HEK293 (cell line): ENCODE results near the gene TMC4.

ENCODE experiments used
- CTCF ChIA-PET: fragments of 350-600 bp; formaldehyde crosslinking; extraction: SDS; loops from one replicate; lab custom pipeline; 2021; ENCODE audit warnings: antibody characterized with exemption; lab: Yijun Ruan, JAX
- POLR2A ChIA-PET: fragments of 300-600 bp; formaldehyde crosslinking; extraction: SDS; loops from one replicate; lab custom pipeline; 2020; ENCODE audit warnings: antibody characterized with exemption, inconsistent platforms; lab: Yijun Ruan, JAX
- H3K27ac ChIP-seq: fragments of 200-500 bp; sonication (Bioruptor generic); 2 replicates; pipeline ENCODE4 v1.5.1; 2014; ENCODE audit warnings: low read depth, low read length, control low read depth, inconsistent platforms; ENCODE audit errors: extremely low read depth
- H3K36me3 ChIP-seq, 2 experiments: fragments of 200-500 bp in 1 of 2; sonication (Bioruptor generic) in 1 of 2; 1 replicate in 1 of 2; 2 replicates in 1 of 2; pipeline ENCODE4 v1.5.1; 2014 to 2017; ENCODE audit warnings: inconsistent platforms in 2 of 2, low read length in 2 of 2; ENCODE audit not compliant: control insufficient read depth in 2 of 2, insufficient read depth in 1 of 2
- H3K4me1 ChIP-seq: fragments of 200-500 bp; sonication (Bioruptor generic); 2 replicates; pipeline ENCODE4 v1.5.1; 2014; ENCODE audit warnings: mild to moderate bottlenecking, low read length, inconsistent platforms; ENCODE audit not compliant: control insufficient read depth, insufficient read depth
- H3K4me3 ChIP-seq: 2 replicates; pipeline ENCODE4 v1.5.1; 2011; ENCODE audit warnings: low read depth, mild to moderate bottlenecking, control low read depth, low read length, moderate library complexity
- H3K9me3 ChIP-seq: fragments of 200-500 bp; sonication (Bioruptor generic); 2 replicates; pipeline ENCODE4 v1.5.1; 2014; ENCODE audit warnings: low read depth, low read length, inconsistent platforms; ENCODE audit not compliant: control insufficient read depth, insufficient read depth
- BCL11B ChIP-seq: fragments of 450-650 bp; formaldehyde crosslinking; IDR thresholded peaks from 2 replicates; pipeline ENCODE4 v1.5.1; 2016; ENCODE audit warnings: low read depth, missing biosample characterization, missing genetic modification characterization
- GLI4 ChIP-seq: fragments of 450-650 bp; formaldehyde crosslinking; IDR thresholded peaks from 2 replicates; pipeline ENCODE4 v1.5.1; 2016; ENCODE audit warnings: missing biosample characterization, missing genetic modification characterization
- KLF7 ChIP-seq: fragments of 450-650 bp; formaldehyde crosslinking; IDR thresholded peaks from 2 replicates; pipeline ENCODE4 v1.5.1; 2016; ENCODE audit warnings: missing biosample characterization, missing genetic modification characterization, borderline replicate concordance
- MZF1 ChIP-seq: fragments of 450-650 bp; formaldehyde crosslinking; IDR thresholded peaks from 2 replicates; pipeline ENCODE4 v1.5.1; 2017; ENCODE audit warnings: missing biosample characterization, missing genetic modification characterization, borderline replicate concordance
- OSR2 ChIP-seq: fragments of 450-650 bp; formaldehyde crosslinking; IDR thresholded peaks from 2 replicates; pipeline ENCODE4 v1.5.1; 2016; ENCODE audit warnings: missing biosample characterization, missing genetic modification characterization
- RBAK ChIP-seq: fragments of 450-650 bp; formaldehyde crosslinking; IDR thresholded peaks from 2 replicates; pipeline ENCODE4 v1.5.1; 2016; ENCODE audit warnings: missing biosample characterization, missing genetic modification characterization
- REST ChIP-seq: fragments of 450-650 bp; formaldehyde crosslinking; IDR thresholded peaks from 2 replicates; pipeline ENCODE4 v1.5.1; 2016; ENCODE audit warnings: missing biosample characterization, missing genetic modification characterization
- SALL2 ChIP-seq: fragments of 450-650 bp; formaldehyde crosslinking; IDR thresholded peaks from 2 replicates; pipeline ENCODE4 v1.5.0; 2017; ENCODE audit warnings: missing biosample characterization, mild to moderate bottlenecking, missing genetic modification characterization, borderline replicate concordance
- YY1 ChIP-seq: fragments of 450-650 bp; formaldehyde crosslinking; IDR thresholded peaks from 2 replicates; pipeline ENCODE4 v1.5.1; 2018; ENCODE audit warnings: missing biosample characterization, missing genetic modification characterization
- ZBTB8A ChIP-seq: fragments of 450-650 bp; formaldehyde crosslinking; IDR thresholded peaks from 2 replicates; pipeline ENCODE4 v1.5.1; 2016; ENCODE audit warnings: missing biosample characterization, missing genetic modification characterization
- ZNF184 ChIP-seq: fragments of 450-650 bp; IDR thresholded peaks from 2 replicates; pipeline ENCODE4 v1.5.1; 2018; ENCODE audit warnings: missing biosample characterization, mild to moderate bottlenecking, missing genetic modification characterization
- ZNF221 ChIP-seq: fragments of 450-650 bp; formaldehyde crosslinking; IDR thresholded peaks from 2 replicates; pipeline ENCODE4 v1.5.1; 2017; ENCODE audit warnings: missing biosample characterization, missing genetic modification characterization, borderline replicate concordance
- ZNF223 ChIP-seq: fragments of 450-650 bp; formaldehyde crosslinking; IDR thresholded peaks from 2 replicates; pipeline ENCODE4 v1.5.1; 2016; ENCODE audit warnings: missing biosample characterization, missing genetic modification characterization
- ZNF23 ChIP-seq: fragments of 450-650 bp; formaldehyde crosslinking; IDR thresholded peaks from 2 replicates; pipeline ENCODE4 v1.5.1; 2016; ENCODE audit warnings: missing biosample characterization, missing genetic modification characterization, borderline replicate concordance
- ZNF37A ChIP-seq: fragments of 450-650 bp; IDR thresholded peaks from 2 replicates; pipeline ENCODE4 v1.5.1; 2018; ENCODE audit warnings: missing biosample characterization, missing genetic modification characterization
- ZNF394 ChIP-seq: fragments of 450-650 bp; formaldehyde crosslinking; IDR thresholded peaks from 2 replicates; pipeline ENCODE4 v1.5.1; 2016; ENCODE audit warnings: missing biosample characterization, missing genetic modification characterization, mild to moderate bottlenecking, moderate library complexity, borderline replicate concordance
- ZNF48 ChIP-seq: fragments of 450-650 bp; formaldehyde crosslinking; IDR thresholded peaks from 2 replicates; pipeline ENCODE4 v1.5.1; 2016; ENCODE audit warnings: missing biosample characterization, missing genetic modification characterization
- ZNF514 ChIP-seq: fragments of 450-650 bp; formaldehyde crosslinking; IDR thresholded peaks from 2 replicates; pipeline ENCODE4 v1.5.1; 2016; ENCODE audit warnings: missing biosample characterization, missing genetic modification characterization
- ZNF610 ChIP-seq: fragments of 450-650 bp; formaldehyde crosslinking; IDR thresholded peaks from 2 replicates; pipeline ENCODE4 v1.5.1; 2016; ENCODE audit warnings: missing biosample characterization, missing genetic modification characterization, borderline replicate concordance
- ZNF624 ChIP-seq: fragments of 450-650 bp; formaldehyde crosslinking; IDR thresholded peaks from 2 replicates; pipeline ENCODE4 v1.5.1; 2017; ENCODE audit warnings: missing biosample characterization, missing genetic modification characterization
- ZNF658 ChIP-seq: fragments of 450-650 bp; formaldehyde crosslinking; IDR thresholded peaks from 2 replicates; pipeline ENCODE4; 2016; ENCODE audit warnings: missing biosample characterization, missing genetic modification characterization
- ZNF692 ChIP-seq: fragments of 450-650 bp; formaldehyde crosslinking; IDR thresholded peaks from 2 replicates; pipeline ENCODE4 v1.5.1; 2016; ENCODE audit warnings: missing biosample characterization, missing genetic modification characterization
- ZNF701 ChIP-seq: fragments of 450-650 bp; formaldehyde crosslinking; IDR thresholded peaks from 2 replicates; pipeline ENCODE4 v1.5.1; 2016; ENCODE audit warnings: missing biosample characterization, missing genetic modification characterization
- ZNF707 ChIP-seq: fragments of 450-650 bp; formaldehyde crosslinking; IDR thresholded peaks from 2 replicates; pipeline ENCODE4 v1.5.1; 2016; ENCODE audit warnings: missing biosample characterization, missing genetic modification characterization
- TF ChIP-seq, protein P1 (sequence below): fragments of 450-650 bp; formaldehyde crosslinking; IDR thresholded peaks from 2 replicates; pipeline ENCODE4 v1.5.1; 2016; ENCODE audit warnings: missing biosample characterization, missing genetic modification characterization
- TF ChIP-seq, protein P2 (sequence below): fragments of 450-650 bp; formaldehyde crosslinking; IDR thresholded peaks from 2 replicates; pipeline ENCODE4 v1.5.1; 2016; ENCODE audit warnings: missing biosample characterization, missing genetic modification characterization
- TF ChIP-seq, protein P3 (sequence below): fragments of 450-650 bp; formaldehyde crosslinking; IDR thresholded peaks from 2 replicates; pipeline ENCODE4 v1.5.1; 2017; ENCODE audit warnings: missing biosample characterization, missing genetic modification characterization

TMC4 gene

GRCh38 chr19:54115109-54116063 lies 57.6 kb downstream of the TMC4 start, which contains the start of the genes PRPF31 and TFPT:
Gene PRPF31, plus strand, starts transcription at chr19:54115754. Its CDS starts 2,525 bp downstream, at chr19:54118279.
Gene TFPT, minus strand, starts transcription at chr19:54115657. Its CDS starts 388 bp downstream, at chr19:54115269.
- ChIA-PET CTCF (interaction anchor here (0.6 to 1.5 kb wide), 6 partner anchors 22 to 272 kb away, joined by 3 read pairs; partner anchors contain the start of gene MBOAT7), POLR2A (interaction anchor here (0.5 to 6.2 kb wide), 21 partner anchors 8 to 1380 kb away, joined by 3 to 116 read pairs (median 5); partner anchors contain the start of genes CNOT3, LENG1, LENG8 and MBOAT7)
- Histone ChIP-seq H3K4me1 (peaks cover 7% of the 10 kb centered on the region), H3K27ac (peak within 1 kb of the TSS; percentile 80), H3K36me3 (peaks cover 42 to 52% of the 10 kb centered on the region in 2 experiments), H3K9me3 (no peaks in the 10 kb centered on the region), H3K4me3 (peak within 1 kb of the TSS; percentile 95)
- TF ChIP-seq REST (tag by site-specific recombination): peak; percentile 56; the same call in 1 of the 2 replicates
- TF ChIP-seq ZNF610 (tag by site-specific recombination): peak; percentile 88
- peak; percentile 88; the same call in 1 of the 2 replicates for TF ChIP-seq KLF7 (tag by site-specific recombination)
- TF ChIP-seq MZF1 (tag by site-specific recombination): no peak; the same call in 1 of the 2 replicates
- TF ChIP-seq ZNF514 (tag by site-specific recombination): no peak
- TF ChIP-seq, protein P1, sequence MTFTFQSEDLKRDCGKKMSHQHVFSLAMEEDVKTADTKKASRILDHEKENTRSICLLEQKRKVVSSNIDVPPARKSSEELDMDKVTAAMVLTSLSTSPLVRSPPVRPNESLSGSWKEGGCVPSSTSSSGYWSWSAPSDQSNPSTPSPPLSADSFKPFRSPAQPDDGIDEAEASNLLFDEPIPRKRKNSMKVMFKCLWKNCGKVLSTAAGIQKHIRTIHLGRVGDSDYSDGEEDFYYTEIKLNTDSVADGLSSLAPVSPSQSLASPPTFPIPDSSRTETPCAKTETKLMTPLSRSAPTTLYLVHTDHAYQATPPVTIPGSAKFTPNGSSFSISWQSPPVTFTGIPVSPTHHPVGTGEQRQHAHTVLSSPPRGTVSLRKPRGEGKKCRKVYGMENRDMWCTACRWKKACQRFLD: no peak
- TF ChIP-seq ZNF624: no peak
- no peak; the same call in 1 of the 2 replicates for TF ChIP-seq RBAK
- TF ChIP-seq GLI4: peak; percentile 96
- no peak for TF ChIP-seq ZNF48 (tag by site-specific recombination)
- TF ChIP-seq SALL2 (tag by site-specific recombination): no peak
- no peak for TF ChIP-seq ZNF658 (tag by site-specific recombination)
- TF ChIP-seq ZNF394 (tag by site-specific recombination): peak; percentile 65; the same call in 1 of the 2 replicates
- no peak for TF ChIP-seq OSR2 (tag by site-specific recombination)
- no peak for TF ChIP-seq ZNF37A (tag by site-specific recombination)
- TF ChIP-seq ZNF223 (tag by site-specific recombination): no peak
- TF ChIP-seq ZBTB8A (tag by site-specific recombination): peak; percentile 41
- TF ChIP-seq, protein P2, sequence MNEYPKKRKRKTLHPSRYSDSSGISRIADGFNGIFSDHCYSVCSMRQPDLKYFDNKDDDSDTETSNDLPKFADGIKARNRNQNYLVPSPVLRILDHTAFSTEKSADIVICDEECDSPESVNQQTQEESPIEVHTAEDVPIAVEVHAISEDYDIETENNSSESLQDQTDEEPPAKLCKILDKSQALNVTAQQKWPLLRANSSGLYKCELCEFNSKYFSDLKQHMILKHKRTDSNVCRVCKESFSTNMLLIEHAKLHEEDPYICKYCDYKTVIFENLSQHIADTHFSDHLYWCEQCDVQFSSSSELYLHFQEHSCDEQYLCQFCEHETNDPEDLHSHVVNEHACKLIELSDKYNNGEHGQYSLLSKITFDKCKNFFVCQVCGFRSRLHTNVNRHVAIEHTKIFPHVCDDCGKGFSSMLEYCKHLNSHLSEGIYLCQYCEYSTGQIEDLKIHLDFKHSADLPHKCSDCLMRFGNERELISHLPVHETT (tag by site-specific recombination): peak; percentile 96
- TF ChIP-seq ZNF701 (tag by site-specific recombination): no peak
- TF ChIP-seq ZNF23 (tag by site-specific recombination): no peak
- peak; percentile 86 for TF ChIP-seq ZNF692
- TF ChIP-seq ZNF221: no peak
- no peak; the same call in 1 of the 2 replicates for TF ChIP-seq BCL11B (tag by site-specific recombination)
- TF ChIP-seq YY1 (tag by site-specific recombination): peak; percentile 79
- TF ChIP-seq ZNF184 (tag by site-specific recombination): no peak
- no peak for TF ChIP-seq ZNF707 (tag by site-specific recombination)
- TF ChIP-seq, protein P3, sequence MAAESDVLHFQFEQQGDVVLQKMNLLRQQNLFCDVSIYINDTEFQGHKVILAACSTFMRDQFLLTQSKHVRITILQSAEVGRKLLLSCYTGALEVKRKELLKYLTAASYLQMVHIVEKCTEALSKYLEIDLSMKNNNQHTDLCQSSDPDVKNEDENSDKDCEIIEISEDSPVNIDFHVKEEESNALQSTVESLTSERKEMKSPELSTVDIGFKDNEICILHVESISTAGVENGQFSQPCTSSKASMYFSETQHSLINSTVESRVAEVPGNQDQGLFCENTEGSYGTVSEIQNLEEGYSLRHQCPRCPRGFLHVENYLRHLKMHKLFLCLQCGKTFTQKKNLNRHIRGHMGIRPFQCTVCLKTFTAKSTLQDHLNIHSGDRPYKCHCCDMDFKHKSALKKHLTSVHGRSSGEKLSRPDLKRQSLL (tag by site-specific recombination): peak; percentile 34
